CD4-positive, alpha-beta T cell (primary cell): ENCODE results near the gene NKD1. TPM values are rescaled to one million over a fixed set of nuclear protein-coding genes. Genes with fewer than 3 reads are reported as not detected.
A peak's percentile ranks its signal among the peaks of the same experiment; 100 is the strongest.

Experiments
- ATAC-seq: fragments of 200-7000 bp; cut with Tn5 transposase; one replicate; pipeline ENCODE4 v1.10.0; 2022; ENCODE audit warnings: mild to moderate bottlenecking; ENCODE audit not compliant: poor library complexity
- CTCF ChIA-PET: fragments of 350-600 bp; sonication (Branson Sonifier 250); formaldehyde crosslinking; loops from one replicate; lab custom pipeline; 2021; ENCODE audit warnings: antibody characterized with exemption, inconsistent platforms; lab: Charles Lee
- POLR2A ChIA-PET: fragments of 350-600 bp; sonication (Branson Sonifier 250); formaldehyde crosslinking; loops from one replicate; lab custom pipeline; 2021; ENCODE audit warnings: antibody characterized with exemption, inconsistent platforms; lab: Charles Lee
- DNase-seq, 14 experiments: peaks; one replicate each; pipeline ENCODE4 v3.0.0-alpha.2; 2013 to 2020; ENCODE audit warnings: mixed read lengths in 2 of 14
- H3K27ac ChIP-seq, 2 donors: one replicate each; pipeline versions ENCODE4 v1.5.1 to v1.7.0; 2013; ENCODE audit warnings: low read length in 2 of 2, low read depth in 1 of 2, mild to moderate bottlenecking in 1 of 2
- H3K27me3 ChIP-seq, 2 experiments: 1 replicate in 1 of 2; 2 replicates in 1 of 2; pipeline versions ENCODE4 v1.6.1 to v1.7.0; 2013; ENCODE audit warnings: low read length in 2 of 2, control low read depth in 1 of 2, mild to moderate bottlenecking in 1 of 2, moderate library complexity in 1 of 2; ENCODE audit not compliant: insufficient read depth in 2 of 2, control insufficient read depth in 1 of 2
- H3K36me3 ChIP-seq: one replicate; pipeline ENCODE4 v1.6.1; 2013; ENCODE audit warnings: low read length, control low read depth; ENCODE audit not compliant: insufficient read depth
- H3K4me1 ChIP-seq: one replicate; pipeline ENCODE4 v1.6.1; 2013; ENCODE audit warnings: low read length, control low read depth; ENCODE audit not compliant: insufficient read depth
- H3K4me3 ChIP-seq: one replicate; pipeline ENCODE4 v1.5.1; 2013; ENCODE audit warnings: mild to moderate bottlenecking, low read length, moderate library complexity
- H3K9me3 ChIP-seq, 2 experiments: 1 replicate in 1 of 2; 2 replicates in 1 of 2; pipeline versions ENCODE4 v1.6.1 to v1.7.0; 2013; ENCODE audit warnings: low read length in 2 of 2, mild to moderate bottlenecking in 2 of 2, control low read depth in 1 of 2, moderate library complexity in 1 of 2; ENCODE audit not compliant: control insufficient read depth in 1 of 2, insufficient read depth in 1 of 2
- H3K27ac Mint-ChIP-seq: one replicate; pipeline ENCODE4 v1.8.0; 2020; ENCODE audit warnings: mixed read lengths
- H3K27me3 Mint-ChIP-seq: one replicate; pipeline ENCODE4 v1.8.0; 2021; ENCODE audit warnings: mixed read lengths
- H3K36me3 Mint-ChIP-seq: one replicate; pipeline ENCODE4 v1.8.0; 2021; ENCODE audit warnings: low read depth, mixed read lengths
- H3K4me1 Mint-ChIP-seq: one replicate; pipeline ENCODE4 v1.8.0; 2021; ENCODE audit warnings: low read depth, mixed read lengths
- H3K4me3 Mint-ChIP-seq: one replicate; pipeline ENCODE4 v1.8.0; 2020; ENCODE audit warnings: mild to moderate bottlenecking, mixed read lengths
- H3K9me3 Mint-ChIP-seq: one replicate; pipeline ENCODE4 v1.8.0; 2020; ENCODE audit warnings: mixed read lengths
- intact Hi-C, 2 experiments: fragments of 100-400 bp; cut with DNase I in 1 of 2; cut with micrococcal nuclease in 1 of 2; formaldehyde crosslinking; loops; one replicate each; pipeline versions ENCODE4 v1.15.1 to v1.9.0; 2023 to 2025; cut with DNase I, micrococcal nuclease
- total RNA-seq, 174 experiments: library from RNA in 2 of 174; stranded (reverse) in 2 of 174; gene quantifications; one replicate each; pipeline ENCODE4 v1.2.3 and lab custom pipeline; 2021 to 2026
- TF ChIP-seq, protein P1 (sequence below): fragments of 200-600 bp; IDR thresholded peaks from one replicate; pipeline ENCODE4 v1.8.0; 2022; ENCODE audit warnings: antibody characterized with exemption, mild to moderate bottlenecking

NKD1 gene
- total RNA-seq, 2 experiments from 2014 or later = 6.1 to 9.8 TPM

DNA sequence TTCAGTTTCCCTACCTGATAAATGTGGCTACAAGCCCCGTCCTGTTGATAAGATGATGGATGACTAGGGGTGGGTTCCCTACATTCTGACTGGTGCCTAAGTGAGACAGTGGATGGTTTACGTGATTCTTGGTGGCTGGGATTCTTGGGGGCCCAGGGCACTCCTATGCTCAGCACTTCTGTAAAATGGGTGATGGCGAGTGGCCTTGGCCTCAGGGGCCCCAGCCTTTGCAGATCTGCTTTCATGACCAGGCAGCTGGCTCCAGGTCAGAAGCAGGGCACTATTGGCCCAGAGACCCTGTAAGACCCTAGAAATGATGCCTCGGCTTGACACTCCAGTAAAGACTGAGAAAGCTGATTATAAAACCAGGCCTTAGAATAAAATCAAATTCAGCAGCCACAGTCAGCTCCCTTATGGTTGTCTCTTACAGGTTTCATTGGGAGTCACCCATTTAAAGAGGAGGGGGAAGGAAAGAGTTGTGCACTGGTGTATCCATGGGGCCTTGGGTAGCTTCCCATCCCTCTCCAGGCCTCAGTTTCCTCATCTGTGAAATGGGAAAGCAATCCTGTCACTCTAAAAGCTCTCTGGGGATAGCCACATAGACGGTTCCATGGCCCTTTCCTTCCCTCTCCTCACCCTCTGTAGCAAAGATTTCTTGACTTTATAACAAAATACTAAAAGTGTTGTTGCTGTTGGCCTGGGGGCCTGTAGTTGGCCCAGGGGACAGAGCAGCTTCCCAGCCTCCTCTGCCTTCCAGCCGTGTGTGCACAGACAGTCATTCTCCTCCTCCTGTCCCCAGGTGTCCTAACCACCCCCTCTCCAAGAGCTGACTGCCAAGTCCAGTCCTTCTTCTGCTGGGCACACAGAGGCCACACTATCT lies 131.7 kb downstream of the NKD1 start:
- POLR2A ChIA-PET = interaction anchor here (1.1 to 13.0 kb wide), 7 partner anchors 11 to 311 kb away, joined by 3 to 174 read pairs (median 13); partner anchors contain the start of genes BRD7 and CYLD
- peaks cover 87% of the 10 kb centered on the region for H3K4me1 ChIP-seq
- Mint-ChIP-seq H3K9me3 (no peaks in the 10 kb centered on the region), H3K27ac (peak overlapping the region; percentile 84), H3K4me1 (peaks cover 87% of the 10 kb centered on the region), H3K36me3 (peaks cover 61% of the 10 kb centered on the region), H3K4me3 (peak overlapping the region; percentile 97), H3K27me3 (no peaks in the 10 kb centered on the region)
- H3K4me3 ChIP-seq = peak overlapping the region; percentile 96
- DNase-seq (no peak), ATAC-seq (no peak)
- intact Hi-C loops = loop anchor here (2.0 kb wide), 2 partner anchors 29 to 67 kb away; no protein-coding TSS in a partner anchor
- peak overlapping the region; percentile 87 to 92 for H3K27ac ChIP-seq
- H3K9me3 ChIP-seq = no peaks in the 10 kb centered on the region
- H3K27me3 ChIP-seq = no peaks in the 10 kb centered on the region
- peaks cover 47% of the 10 kb centered on the region for H3K36me3 ChIP-seq
- TF ChIP-seq, protein P1, sequence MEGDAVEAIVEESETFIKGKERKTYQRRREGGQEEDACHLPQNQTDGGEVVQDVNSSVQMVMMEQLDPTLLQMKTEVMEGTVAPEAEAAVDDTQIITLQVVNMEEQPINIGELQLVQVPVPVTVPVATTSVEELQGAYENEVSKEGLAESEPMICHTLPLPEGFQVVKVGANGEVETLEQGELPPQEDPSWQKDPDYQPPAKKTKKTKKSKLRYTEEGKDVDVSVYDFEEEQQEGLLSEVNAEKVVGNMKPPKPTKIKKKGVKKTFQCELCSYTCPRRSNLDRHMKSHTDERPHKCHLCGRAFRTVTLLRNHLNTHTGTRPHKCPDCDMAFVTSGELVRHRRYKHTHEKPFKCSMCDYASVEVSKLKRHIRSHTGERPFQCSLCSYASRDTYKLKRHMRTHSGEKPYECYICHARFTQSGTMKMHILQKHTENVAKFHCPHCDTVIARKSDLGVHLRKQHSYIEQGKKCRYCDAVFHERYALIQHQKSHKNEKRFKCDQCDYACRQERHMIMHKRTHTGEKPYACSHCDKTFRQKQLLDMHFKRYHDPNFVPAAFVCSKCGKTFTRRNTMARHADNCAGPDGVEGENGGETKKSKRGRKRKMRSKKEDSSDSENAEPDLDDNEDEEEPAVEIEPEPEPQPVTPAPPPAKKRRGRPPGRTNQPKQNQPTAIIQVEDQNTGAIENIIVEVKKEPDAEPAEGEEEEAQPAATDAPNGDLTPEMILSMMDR = no peak
- CTCF ChIA-PET = interaction anchor here (0.9 to 6.0 kb wide), 4 partner anchors 8 to 126 kb away, joined by 3 to 53 read pairs (median 12); no protein-coding TSS in a partner anchor

DNA sequence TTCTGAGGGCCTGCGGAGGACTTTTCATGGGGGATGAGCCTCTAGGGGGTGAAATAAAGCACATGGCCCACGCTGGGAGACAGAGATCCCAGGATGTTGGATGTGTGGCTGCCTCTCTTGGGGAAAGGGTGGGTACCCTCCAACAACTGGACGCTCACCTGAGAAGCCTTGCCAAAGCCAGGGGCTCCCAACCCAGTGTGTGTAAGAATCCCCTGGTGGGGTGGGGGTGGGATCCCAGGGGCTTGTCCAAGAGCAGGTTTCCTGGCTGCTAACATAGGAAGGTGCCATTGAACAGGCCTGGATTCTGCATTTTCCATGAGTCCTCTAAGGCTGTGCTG lies 132.3 kb downstream of the NKD1 start:
- no peaks in the 10 kb centered on the region for H3K27me3 Mint-ChIP-seq
- ChIA-PET POLR2A (interaction anchor here (0.6 to 13.0 kb wide), 14 partner anchors 12 to 485 kb away, joined by 3 to 174 read pairs (median 4); partner anchors contain the start of genes BRD7 and CYLD), CTCF (interaction anchor here (0.9 to 5.5 kb wide), 7 partner anchors 9 to 125 kb away, joined by 3 to 45 read pairs (median 4); no protein-coding TSS in a partner anchor)
- intact Hi-C loops = loop anchor here (2.0 kb wide), 2 partner anchors 28 to 66 kb away; no protein-coding TSS in a partner anchor
- Histone ChIP-seq H3K27me3 (no peaks in the 10 kb centered on the region), H3K9me3 (no peaks in the 10 kb centered on the region), H3K27ac (peak overlapping the region; percentile 87 to 92), H3K36me3 (peaks cover 41% of the 10 kb centered on the region), H3K4me3 (peak overlapping the region; percentile 96), H3K4me1 (peaks cover 91% of the 10 kb centered on the region)
- H3K27ac Mint-ChIP-seq = peak overlapping the region; percentile 84
- H3K9me3 Mint-ChIP-seq = no peaks in the 10 kb centered on the region
- no peak for ATAC-seq
- H3K4me1 Mint-ChIP-seq = peaks cover 91% of the 10 kb centered on the region
- peak overlapping the region; percentile 97 for H3K4me3 Mint-ChIP-seq
- peaks cover 55% of the 10 kb centered on the region for H3K36me3 Mint-ChIP-seq
- DNase-seq = no peak
- TF ChIP-seq, protein P1 = no peak

- no peaks in the 10 kb centered on the region for H3K27me3 ChIP-seq
- H3K36me3 ChIP-seq = peaks cover 33% of the 10 kb centered on the region
- no peaks in the 10 kb centered on the region for H3K9me3 ChIP-seq
- Mint-ChIP-seq H3K36me3 (peaks cover 48% of the 10 kb centered on the region), H3K27me3 (no peaks in the 10 kb centered on the region), H3K9me3 (no peaks in the 10 kb centered on the region), H3K4me1 (peaks cover 93% of the 10 kb centered on the region), H3K27ac (peak within 1 kb of the TSS; percentile 84), H3K4me3 (peak within 1 kb of the TSS; percentile 97)
- H3K4me3 ChIP-seq = peak within 1 kb of the TSS; percentile 96
- peak within 1 kb of the TSS; percentile 87 to 92 for H3K27ac ChIP-seq
- TF ChIP-seq, protein P1 = no peak
- ChIA-PET CTCF (interaction anchor here (0.8 to 5.5 kb wide), 8 partner anchors 10 to 124 kb away, joined by 3 to 45 read pairs (median 4); no protein-coding TSS in a partner anchor), POLR2A (interaction anchor here (0.6 to 13.0 kb wide), 20 partner anchors 13 to 656 kb away, joined by 3 to 174 read pairs (median 4); partner anchors contain the start of genes BRD7, CNEP1R1 and CYLD)
- DNase-seq = peak in 13 of 14 experiments; percentile 57 to 90 (median 69)
- peaks cover 91% of the 10 kb centered on the region for H3K4me1 ChIP-seq
- peak; percentile 82 for ATAC-seq
- intact Hi-C loops = loop anchor here (2.0 kb wide), 2 partner anchors 28 to 66 kb away; no protein-coding TSS in a partner anchor
Observed at GRCh38 chr16:50681021-50681885, 133.1 kb downstream of the NKD1 start, which contains the start of gene SNX20. Gene SNX20 (minus strand): TSS chr16:50681312. CDS start chr16:50677526, 3,786 bp downstream.
